ENCODE results near the gene ETV3. TPM values are rescaled to one million over a fixed set of nuclear protein-coding genes. Genes with fewer than 3 reads are reported as not detected.
"Not testable (repeated sequence)": the region's sequence is repeated elsewhere in the genome, so short reads cannot be mapped to it uniquely, and the experiment has no call there.

The ETV3 gene
- total RNA-seq, 1 experiment from 2014 or later = 22.2 TPM

DNA sequence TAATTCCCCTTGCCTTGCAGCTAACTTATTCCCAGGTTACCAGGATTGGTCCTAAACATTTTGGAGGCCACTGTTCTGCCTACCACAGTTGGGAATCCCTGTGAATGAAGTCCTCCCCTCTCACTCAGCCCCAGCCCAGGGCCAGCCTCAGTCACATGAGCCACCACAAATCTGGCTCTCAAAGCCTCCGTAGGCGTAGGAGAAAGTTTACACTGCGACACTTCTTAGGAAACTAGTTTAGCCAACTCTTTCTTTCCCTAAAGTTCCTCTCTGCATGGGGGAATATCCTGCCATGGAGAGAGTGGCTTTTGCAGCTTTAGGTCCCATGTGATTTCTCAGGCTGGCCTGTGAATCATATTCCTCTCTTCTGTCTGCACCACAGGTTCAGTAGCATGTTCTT lies 45.7 kb upstream of the ETV3 start:
- in situ Hi-C loops (cut with HindIII; ENCODE audit: low pct_unique_long_range_greater_than_20kb, low sequenced_read_pairs) = no loop called here
- POLR2A ChIA-PET = no interaction called here
- Histone ChIP-seq H3K9me3 (ENCODE audit: control insufficient read depth, insufficient read depth, low read depth, low read length) (no peaks in the 10 kb centered on the region), H3K4me3 (ENCODE audit: low read depth in 2 of 2, low read length in 2 of 2) (no peak overlapping the region), H3K36me3 (ENCODE audit: control insufficient read depth, insufficient read depth, low read length) (no peaks in the 10 kb centered on the region), H3K4me1 (ENCODE audit: control insufficient read depth, insufficient read depth, low read length) (no peaks in the 10 kb centered on the region), H3K27me3 (ENCODE audit: control insufficient read depth, insufficient read depth, low read length) (peaks cover 6% of the 10 kb centered on the region; the same call in 1 of the 2 replicates), H3K27ac (ENCODE audit: low read length) (no peak overlapping the region)
- intact Hi-C loops (cut with micrococcal nuclease; ENCODE audit: unreplicated experiment) = no loop called here
- TF ChIP-seq, protein P1, sequence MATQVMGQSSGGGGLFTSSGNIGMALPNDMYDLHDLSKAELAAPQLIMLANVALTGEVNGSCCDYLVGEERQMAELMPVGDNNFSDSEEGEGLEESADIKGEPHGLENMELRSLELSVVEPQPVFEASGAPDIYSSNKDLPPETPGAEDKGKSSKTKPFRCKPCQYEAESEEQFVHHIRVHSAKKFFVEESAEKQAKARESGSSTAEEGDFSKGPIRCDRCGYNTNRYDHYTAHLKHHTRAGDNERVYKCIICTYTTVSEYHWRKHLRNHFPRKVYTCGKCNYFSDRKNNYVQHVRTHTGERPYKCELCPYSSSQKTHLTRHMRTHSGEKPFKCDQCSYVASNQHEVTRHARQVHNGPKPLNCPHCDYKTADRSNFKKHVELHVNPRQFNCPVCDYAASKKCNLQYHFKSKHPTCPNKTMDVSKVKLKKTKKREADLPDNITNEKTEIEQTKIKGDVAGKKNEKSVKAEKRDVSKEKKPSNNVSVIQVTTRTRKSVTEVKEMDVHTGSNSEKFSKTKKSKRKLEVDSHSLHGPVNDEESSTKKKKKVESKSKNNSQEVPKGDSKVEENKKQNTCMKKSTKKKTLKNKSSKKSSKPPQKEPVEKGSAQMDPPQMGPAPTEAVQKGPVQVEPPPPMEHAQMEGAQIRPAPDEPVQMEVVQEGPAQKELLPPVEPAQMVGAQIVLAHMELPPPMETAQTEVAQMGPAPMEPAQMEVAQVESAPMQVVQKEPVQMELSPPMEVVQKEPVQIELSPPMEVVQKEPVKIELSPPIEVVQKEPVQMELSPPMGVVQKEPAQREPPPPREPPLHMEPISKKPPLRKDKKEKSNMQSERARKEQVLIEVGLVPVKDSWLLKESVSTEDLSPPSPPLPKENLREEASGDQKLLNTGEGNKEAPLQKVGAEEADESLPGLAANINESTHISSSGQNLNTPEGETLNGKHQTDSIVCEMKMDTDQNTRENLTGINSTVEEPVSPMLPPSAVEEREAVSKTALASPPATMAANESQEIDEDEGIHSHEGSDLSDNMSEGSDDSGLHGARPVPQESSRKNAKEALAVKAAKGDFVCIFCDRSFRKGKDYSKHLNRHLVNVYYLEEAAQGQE (IDR thresholded peaks at IDR 0.05; ENCODE audit: insufficient read depth in 1 of 2, low read depth in 2 of 2, low read length in 1 of 2) = no peak
- no peak for TF ChIP-seq TCF7L2 (IDR thresholded peaks at IDR 0.05; ENCODE audit: low read depth, low read length)
- TF ChIP-seq, protein P2, sequence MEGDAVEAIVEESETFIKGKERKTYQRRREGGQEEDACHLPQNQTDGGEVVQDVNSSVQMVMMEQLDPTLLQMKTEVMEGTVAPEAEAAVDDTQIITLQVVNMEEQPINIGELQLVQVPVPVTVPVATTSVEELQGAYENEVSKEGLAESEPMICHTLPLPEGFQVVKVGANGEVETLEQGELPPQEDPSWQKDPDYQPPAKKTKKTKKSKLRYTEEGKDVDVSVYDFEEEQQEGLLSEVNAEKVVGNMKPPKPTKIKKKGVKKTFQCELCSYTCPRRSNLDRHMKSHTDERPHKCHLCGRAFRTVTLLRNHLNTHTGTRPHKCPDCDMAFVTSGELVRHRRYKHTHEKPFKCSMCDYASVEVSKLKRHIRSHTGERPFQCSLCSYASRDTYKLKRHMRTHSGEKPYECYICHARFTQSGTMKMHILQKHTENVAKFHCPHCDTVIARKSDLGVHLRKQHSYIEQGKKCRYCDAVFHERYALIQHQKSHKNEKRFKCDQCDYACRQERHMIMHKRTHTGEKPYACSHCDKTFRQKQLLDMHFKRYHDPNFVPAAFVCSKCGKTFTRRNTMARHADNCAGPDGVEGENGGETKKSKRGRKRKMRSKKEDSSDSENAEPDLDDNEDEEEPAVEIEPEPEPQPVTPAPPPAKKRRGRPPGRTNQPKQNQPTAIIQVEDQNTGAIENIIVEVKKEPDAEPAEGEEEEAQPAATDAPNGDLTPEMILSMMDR (IDR thresholded peaks at IDR 0.05) = no peak
- no peak for TF ChIP-seq SIN3A (IDR thresholded peaks at IDR 0.05; ENCODE audit: borderline replicate concordance, insufficient read depth, low read depth, low read length)
- no peak for TF ChIP-seq POLR2AphosphoS5 (IDR thresholded peaks at IDR 0.05; ENCODE audit: low read depth, low read length)
- BruUV-seq (replicated peaks) = no TSS peak
- CTCF ChIA-PET = interaction anchor here (1.2 kb wide), 1 partner anchor 13 kb away, joined by 12 read pairs; no protein-coding TSS in a partner anchor
- no peak for DNase-seq (ENCODE audit: low read depth, low spot score)
- ATAC-seq = no peak

DNA sequence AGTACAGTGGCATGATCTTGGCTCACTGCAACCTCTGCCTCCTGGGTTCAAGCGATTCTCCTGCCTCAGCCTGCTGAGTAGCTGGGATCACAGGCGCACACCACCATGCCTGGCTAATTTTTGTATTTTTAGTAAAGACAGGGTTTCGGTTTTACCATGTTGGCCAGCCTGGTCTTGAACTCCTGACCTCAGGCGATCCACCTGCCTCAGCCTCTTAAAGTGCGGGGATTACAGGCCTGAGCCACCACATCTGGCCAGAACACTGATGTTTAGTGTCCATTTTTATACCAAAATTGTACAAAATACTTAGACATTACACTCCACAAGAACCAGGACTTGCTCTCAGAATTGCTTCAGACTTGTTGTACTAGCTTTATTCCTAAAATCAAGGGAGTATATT lies 44.2 kb upstream of the ETV3 start:
- intact Hi-C loops (cut with micrococcal nuclease; ENCODE audit: unreplicated experiment); POLR2A ChIA-PET; in situ Hi-C loops (cut with HindIII; ENCODE audit: low pct_unique_long_range_greater_than_20kb, low sequenced_read_pairs); H3K36me3 ChIP-seq (ENCODE audit: control insufficient read depth, insufficient read depth, low read length); H3K27me3 ChIP-seq (ENCODE audit: control insufficient read depth, insufficient read depth, low read length); H3K9me3 ChIP-seq (ENCODE audit: control insufficient read depth, insufficient read depth, low read depth, low read length); H3K4me3 ChIP-seq (ENCODE audit: low read depth in 2 of 2, low read length in 2 of 2); DNase-seq (ENCODE audit: low read depth, low spot score); CTCF ChIA-PET; ATAC-seq; BruUV-seq (replicated peaks); H3K4me1 ChIP-seq (ENCODE audit: control insufficient read depth, insufficient read depth, low read length); H3K27ac ChIP-seq (ENCODE audit: low read length): not testable (repeated sequence)

DNA sequence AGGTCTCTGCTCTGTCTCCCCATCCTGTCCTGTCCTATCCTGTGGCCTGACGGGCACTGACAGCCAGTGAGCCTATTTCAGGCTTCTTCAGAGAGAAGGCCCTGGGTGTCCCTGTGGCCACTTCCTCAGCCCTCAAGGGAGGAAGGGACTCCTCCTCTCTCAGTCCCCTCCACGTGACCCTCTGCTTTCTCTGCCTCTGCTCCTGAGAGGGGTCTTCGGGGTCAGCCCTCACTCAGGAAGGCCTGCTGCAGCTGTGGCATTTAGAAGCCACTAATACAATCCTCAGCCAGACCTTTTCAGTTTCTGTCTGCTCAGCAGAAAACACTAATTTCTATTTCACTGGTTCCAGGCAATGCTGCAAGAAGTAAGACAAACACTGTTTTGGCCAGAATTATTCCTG lies 43.6 kb upstream of the ETV3 start:
- Histone ChIP-seq H3K4me1 (ENCODE audit: control insufficient read depth, insufficient read depth, low read length) (no peaks in the 10 kb centered on the region), H3K27me3 (ENCODE audit: control insufficient read depth, insufficient read depth, low read length) (peaks cover 3% of the 10 kb centered on the region; the same call in 1 of the 2 replicates), H3K27ac (ENCODE audit: low read length) (no peak overlapping the region), H3K9me3 (ENCODE audit: control insufficient read depth, insufficient read depth, low read depth, low read length) (no peaks in the 10 kb centered on the region), H3K36me3 (ENCODE audit: control insufficient read depth, insufficient read depth, low read length) (no peaks in the 10 kb centered on the region), H3K4me3 (ENCODE audit: low read depth in 2 of 2, low read length in 2 of 2) (no peak overlapping the region)
- ChIA-PET CTCF (no interaction called here), POLR2A (no interaction called here)
- no peak for ATAC-seq
- TF ChIP-seq, protein P2 (IDR thresholded peaks at IDR 0.05) = no peak
- TF ChIP-seq SIN3A (IDR thresholded peaks at IDR 0.05; ENCODE audit: borderline replicate concordance, insufficient read depth, low read depth, low read length) = no peak
- no peak for TF ChIP-seq POLR2AphosphoS5 (IDR thresholded peaks at IDR 0.05; ENCODE audit: low read depth, low read length)
- TF ChIP-seq TCF7L2 (IDR thresholded peaks at IDR 0.05; ENCODE audit: low read depth, low read length) = no peak
- TF ChIP-seq, protein P1 (IDR thresholded peaks at IDR 0.05; ENCODE audit: insufficient read depth in 1 of 2, low read depth in 2 of 2, low read length in 1 of 2) = no peak
- in situ Hi-C loops (cut with HindIII; ENCODE audit: low pct_unique_long_range_greater_than_20kb, low sequenced_read_pairs) = no loop called here
- BruUV-seq (replicated peaks) = no TSS peak
- no peak for DNase-seq (ENCODE audit: low read depth, low spot score)
- intact Hi-C loops (cut with micrococcal nuclease; ENCODE audit: unreplicated experiment) = no loop called here

Measured in Panc1 (cell line).